Measurements from ENCODE around the gene SPI1.

Gene SPI1

GRCh38 chr11:47387944-47388696 is 9.8 kb upstream of the SPI1 start:
- DNase-seq = peak; percentile 47

- DNase-seq = no peak
These were observed 6.2 kb upstream of the SPI1 start for GRCh38 chr11:47384498-47384897.

GRCh38 chr11:47383071-47383470 is 4.7 kb upstream of the SPI1 start:
- DNase-seq = peak; percentile 36

GRCh38 chr11:47380078-47380477 is 1.7 kb upstream of the SPI1 start:
- no peak for DNase-seq

- DNase-seq = no peak
These were observed 970 bp upstream of the SPI1 start for GRCh38 chr11:47379317-47379716.

- no peak for DNase-seq
These were observed 456 bp upstream of the SPI1 start for GRCh38 chr11:47378836-47379170.

- DNase-seq = no peak
These were observed 757 bp downstream of the SPI1 start for GRCh38 chr11:47377571-47378009.

- no peak for DNase-seq
These were observed 1.6 kb downstream of the SPI1 start for GRCh38 chr11:47376525-47377371.

GRCh38 chr11:47376107-47376524 is 2.2 kb downstream of the SPI1 start:
- DNase-seq = no peak

- no peak for DNase-seq
These were observed 2.7 kb downstream of the SPI1 start for GRCh38 chr11:47375546-47376085.

- DNase-seq = no peak
These were observed 3.3 kb downstream of the SPI1 start for GRCh38 chr11:47375020-47375419.

GRCh38 chr11:47374720-47375019 is 3.7 kb downstream of the SPI1 start:
- DNase-seq = no peak

- peak; percentile 97 for DNase-seq
These were observed 4.2 kb downstream of the SPI1 start for GRCh38 chr11:47373876-47374719.

- DNase-seq = no peak
These were observed 5.9 kb downstream of the SPI1 start for GRCh38 chr11:47372422-47372821.

GRCh38 chr11:47369676-47370075 is 8.7 kb downstream of the SPI1 start:
- DNase-seq = no peak

GRCh38 chr11:47366020-47366490 is 12.3 kb downstream of the SPI1 start:
- no peak for DNase-seq

- no peak for DNase-seq
These were observed 16.9 kb downstream of the SPI1 start for GRCh38 chr11:47361419-47361818.

GRCh38 chr11:47360341-47360740 is 18.0 kb downstream of the SPI1 start:
- DNase-seq = no peak

- no peak for DNase-seq
These were observed 18.8 kb downstream of the SPI1 start for GRCh38 chr11:47359586-47359985.

GRCh38 chr11:47359162-47359561 is 19.2 kb downstream of the SPI1 start:
- DNase-seq = no peak

GRCh38 chr11:47358731-47359051 is 19.7 kb downstream of the SPI1 start:
- DNase-seq = no peak

GRCh38 chr11:47357985-47358730 is 20.2 kb downstream of the SPI1 start:
- DNase-seq = no peak

GRCh38 chr11:47356998-47357329 is 21.4 kb downstream of the SPI1 start:
- no peak for DNase-seq

Data from activated CD8-positive, alpha-beta memory T cell treated with anti-CD3 and anti-CD28 coated beads, Interleukin-2, amount 50 U/mL, for 48 hours (primary cell).